HepG2 (cell line): Measurements from ENCODE around the gene FABP6. TPM values are rescaled to one million over a fixed set of nuclear protein-coding genes. Genes with fewer than 3 reads are reported as not detected.
A peak's percentile ranks its signal among the peaks of the same experiment; 100 is the strongest.

Experiments
- CENPX ChIP-seq: sonication (generic); formaldehyde crosslinking; IDR thresholded peaks from 2 replicates; pipeline ENCODE4 v1.9.0; 2021; ENCODE audit warnings: mild to moderate bottlenecking, missing genetic modification reagents, moderate library complexity
- ELF1 ChIP-seq: sonication (generic); formaldehyde crosslinking; IDR thresholded peaks from 2 replicates; pipeline ENCODE4 v1.4.0; 2020; ENCODE audit warnings: missing genetic modification reagents
- FIP1L1 ChIP-seq: fragments of 200-400 bp; formaldehyde crosslinking; IDR thresholded peaks from 2 replicates; pipeline ENCODE4 v1.6.1; 2018; ENCODE audit warnings: low read depth, mild to moderate bottlenecking, low read length, moderate library complexity, borderline replicate concordance; ENCODE audit not compliant: insufficient read depth
- NFATC3 ChIP-seq: sonication (generic); formaldehyde crosslinking; IDR thresholded peaks from 2 replicates; pipeline ENCODE4 v1.5.1; 2020; ENCODE audit warnings: mild to moderate bottlenecking, missing genetic modification reagents
- SMYD3 ChIP-seq: sonication (generic); formaldehyde crosslinking; IDR thresholded peaks from 2 replicates; pipeline ENCODE4 v1.8.1; 2023; ENCODE audit warnings: mild to moderate bottlenecking, missing genetic modification reagents
- TCF7 ChIP-seq: sonication (generic); IDR thresholded peaks from 2 replicates; pipeline ENCODE4 v1.6.1; 2016; ENCODE audit warnings: antibody characterized with exemption, low read depth
- TEAD3 ChIP-seq: optimal IDR thresholded peaks from 2 replicates; pipeline ENCODE3; 2016; ENCODE audit warnings: borderline replicate concordance
- ZNF343 ChIP-seq: sonication (generic); formaldehyde crosslinking; IDR thresholded peaks from 2 replicates; pipeline ENCODE4 v1.4.0; 2020; ENCODE audit warnings: mild to moderate bottlenecking, missing genetic modification reagents
- polyA plus RNA-seq, 8 experiments: library from polyadenylated mRNA; depleted of rRNA in 3 of 8; stranded (reverse) in 7 of 8; unstranded in 1 of 8; fragments of >200 nt; fragmentation: Illumina TruSeq in 4 of 8; extraction: Trizol in 4 of 8; gene quantifications; 2 replicates each; pipeline versions ENCODE4 v1.2.1 to v1.2.3, GENCODE V29; 2011 to 2016; ENCODE audit warnings: low read depth in 4 of 8, missing spikeins in 1 of 8, mixed read lengths in 1 of 8; ENCODE audit not compliant: insufficient read depth in 1 of 8
- total RNA-seq, 5 experiments: library from RNA; depleted of rRNA; stranded (reverse); fragments of >200 nt; fragmentation: Illumina TruSeq; extraction: Trizol; gene quantifications; 2 replicates each; pipeline ENCODE4 v1.2.3, GENCODE V29; 2016; ENCODE audit warnings: low read depth in 1 of 5
- TF ChIP-seq, protein P1 (sequence below): sonication (generic); formaldehyde crosslinking; IDR thresholded peaks from 2 replicates; pipeline ENCODE4 v1.5.1; 2020; ENCODE audit warnings: mild to moderate bottlenecking, missing genetic modification reagents, borderline replicate concordance
- TF ChIP-seq, protein P2 (sequence below): sonication (generic); IDR thresholded peaks from 2 replicates; pipeline ENCODE4 v1.6.1; 2016; ENCODE audit warnings: low read depth, borderline replicate concordance
- TF ChIP-seq, protein P3 (sequence below): sonication (generic); formaldehyde crosslinking; IDR thresholded peaks from 2 replicates; pipeline ENCODE4 v1.5.1; 2020; ENCODE audit warnings: missing genetic modification reagents, mild to moderate bottlenecking, borderline replicate concordance
- TF ChIP-seq, protein P4 (sequence below): sonication (generic); formaldehyde crosslinking; IDR thresholded peaks from 2 replicates; pipeline ENCODE4 v1.8.0; 2022; ENCODE audit warnings: mild to moderate bottlenecking, missing genetic modification reagents; ENCODE audit not compliant: insufficient replicate concordance
- TF ChIP-seq, protein P5 (sequence below): sonication (generic); formaldehyde crosslinking; IDR thresholded peaks from 2 replicates; pipeline ENCODE4 v1.8.0; 2022; ENCODE audit warnings: mild to moderate bottlenecking, missing genetic modification reagents, moderate library complexity
- TF ChIP-seq, protein P6 (sequence below): sonication (generic); formaldehyde crosslinking; conservative IDR thresholded peaks from 2 replicates; pipeline ENCODE4 v1.8.0; 2022; ENCODE audit warnings: low read depth, missing genetic modification reagents

The FABP6 gene
- total and polyA plus RNA-seq, 2 of the 13 experiments (the other 11 are each of a cell fraction or from before 2014, with no cell fraction given): 0.13 TPM; not detected in 1

DNA sequence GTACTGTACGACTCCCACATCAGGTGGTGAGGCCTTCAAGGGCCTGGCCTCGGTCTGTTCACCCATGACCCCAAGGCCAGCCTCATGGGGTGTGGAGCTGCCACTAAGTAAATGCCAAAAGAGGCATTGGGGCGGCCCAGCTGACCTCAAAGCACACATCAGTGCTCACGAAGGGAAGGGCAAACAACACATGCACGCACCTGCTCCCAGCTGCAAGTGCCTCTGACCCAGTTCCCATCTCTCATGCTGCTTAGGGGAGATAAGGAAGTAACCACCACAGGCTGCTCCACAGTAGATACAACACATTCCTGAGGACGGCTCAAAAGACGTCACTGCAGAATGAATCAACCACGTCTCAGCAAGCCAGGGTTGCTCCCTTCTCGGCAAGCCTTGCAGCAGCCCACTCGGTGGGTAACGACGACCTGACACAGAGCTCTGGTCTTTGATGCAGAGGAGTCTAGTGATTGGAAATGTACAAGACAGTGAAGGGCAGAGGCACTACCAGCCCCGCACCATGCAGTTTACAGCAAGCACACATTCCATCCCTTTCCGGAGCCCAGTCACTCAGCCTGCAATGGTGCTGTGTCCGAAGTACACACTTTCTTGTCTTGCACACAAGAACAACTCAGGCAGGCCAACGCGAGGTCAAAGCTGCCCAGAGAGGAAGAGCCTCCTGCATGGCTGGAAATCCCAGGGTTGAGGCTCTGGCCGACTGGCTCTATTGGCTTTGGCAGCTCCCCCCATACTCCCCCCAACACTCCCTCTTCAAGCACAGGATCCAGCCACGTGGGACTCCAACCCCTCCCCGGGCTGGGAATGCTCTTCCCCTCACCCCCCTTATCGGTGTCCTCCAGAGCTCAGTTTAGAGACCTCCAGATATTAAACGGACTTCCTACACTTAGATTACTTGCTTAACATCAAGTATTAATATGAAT lies 31.8 kb downstream of the FABP6 start (continued):
- TF ChIP-seq SMYD3 (CRISPR knock-in tag) (no peak), ZNF343 (CRISPR knock-in tag) (no peak), NFATC3 (CRISPR knock-in tag) (no peak), FIP1L1 (no peak), ELF1 (CRISPR knock-in tag) (peak; percentile 21; the same call in 1 of the 2 replicates), TEAD3 (CRISPR knock-in tag) (peak; percentile 32), CENPX (CRISPR knock-in tag) (no peak), TCF7 (no peak)
- TF ChIP-seq, protein P1, sequence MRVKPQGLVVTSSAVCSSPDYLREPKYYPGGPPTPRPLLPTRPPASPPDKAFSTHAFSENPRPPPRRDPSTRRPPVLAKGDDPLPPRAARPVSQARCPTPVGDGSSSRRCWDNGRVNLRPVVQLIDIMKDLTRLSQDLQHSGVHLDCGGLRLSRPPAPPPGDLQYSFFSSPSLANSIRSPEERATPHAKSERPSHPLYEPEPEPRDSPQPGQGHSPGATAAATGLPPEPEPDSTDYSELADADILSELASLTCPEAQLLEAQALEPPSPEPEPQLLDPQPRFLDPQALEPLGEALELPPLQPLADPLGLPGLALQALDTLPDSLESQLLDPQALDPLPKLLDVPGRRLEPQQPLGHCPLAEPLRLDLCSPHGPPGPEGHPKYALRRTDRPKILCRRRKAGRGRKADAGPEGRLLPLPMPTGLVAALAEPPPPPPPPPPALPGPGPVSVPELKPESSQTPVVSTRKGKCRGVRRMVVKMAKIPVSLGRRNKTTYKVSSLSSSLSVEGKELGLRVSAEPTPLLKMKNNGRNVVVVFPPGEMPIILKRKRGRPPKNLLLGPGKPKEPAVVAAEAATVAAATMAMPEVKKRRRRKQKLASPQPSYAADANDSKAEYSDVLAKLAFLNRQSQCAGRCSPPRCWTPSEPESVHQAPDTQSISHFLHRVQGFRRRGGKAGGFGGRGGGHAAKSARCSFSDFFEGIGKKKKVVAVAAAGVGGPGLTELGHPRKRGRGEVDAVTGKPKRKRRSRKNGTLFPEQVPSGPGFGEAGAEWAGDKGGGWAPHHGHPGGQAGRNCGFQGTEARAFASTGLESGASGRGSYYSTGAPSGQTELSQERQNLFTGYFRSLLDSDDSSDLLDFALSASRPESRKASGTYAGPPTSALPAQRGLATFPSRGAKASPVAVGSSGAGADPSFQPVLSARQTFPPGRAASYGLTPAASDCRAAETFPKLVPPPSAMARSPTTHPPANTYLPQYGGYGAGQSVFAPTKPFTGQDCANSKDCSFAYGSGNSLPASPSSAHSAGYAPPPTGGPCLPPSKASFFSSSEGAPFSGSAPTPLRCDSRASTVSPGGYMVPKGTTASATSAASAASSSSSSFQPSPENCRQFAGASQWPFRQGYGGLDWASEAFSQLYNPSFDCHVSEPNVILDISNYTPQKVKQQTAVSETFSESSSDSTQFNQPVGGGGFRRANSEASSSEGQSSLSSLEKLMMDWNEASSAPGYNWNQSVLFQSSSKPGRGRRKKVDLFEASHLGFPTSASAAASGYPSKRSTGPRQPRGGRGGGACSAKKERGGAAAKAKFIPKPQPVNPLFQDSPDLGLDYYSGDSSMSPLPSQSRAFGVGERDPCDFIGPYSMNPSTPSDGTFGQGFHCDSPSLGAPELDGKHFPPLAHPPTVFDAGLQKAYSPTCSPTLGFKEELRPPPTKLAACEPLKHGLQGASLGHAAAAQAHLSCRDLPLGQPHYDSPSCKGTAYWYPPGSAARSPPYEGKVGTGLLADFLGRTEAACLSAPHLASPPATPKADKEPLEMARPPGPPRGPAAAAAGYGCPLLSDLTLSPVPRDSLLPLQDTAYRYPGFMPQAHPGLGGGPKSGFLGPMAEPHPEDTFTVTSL: 0 out of 2 replicates have a peak, but pooled peaks have one; percentile 6
- TF ChIP-seq, protein P2, sequence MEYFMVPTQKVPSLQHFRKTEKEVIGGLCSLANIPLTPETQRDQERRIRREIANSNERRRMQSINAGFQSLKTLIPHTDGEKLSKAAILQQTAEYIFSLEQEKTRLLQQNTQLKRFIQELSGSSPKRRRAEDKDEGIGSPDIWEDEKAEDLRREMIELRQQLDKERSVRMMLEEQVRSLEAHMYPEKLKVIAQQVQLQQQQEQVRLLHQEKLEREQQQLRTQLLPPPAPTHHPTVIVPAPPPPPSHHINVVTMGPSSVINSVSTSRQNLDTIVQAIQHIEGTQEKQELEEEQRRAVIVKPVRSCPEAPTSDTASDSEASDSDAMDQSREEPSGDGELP: peak; percentile 44; the same call in 1 of the 2 replicates
- TF ChIP-seq, protein P3, sequence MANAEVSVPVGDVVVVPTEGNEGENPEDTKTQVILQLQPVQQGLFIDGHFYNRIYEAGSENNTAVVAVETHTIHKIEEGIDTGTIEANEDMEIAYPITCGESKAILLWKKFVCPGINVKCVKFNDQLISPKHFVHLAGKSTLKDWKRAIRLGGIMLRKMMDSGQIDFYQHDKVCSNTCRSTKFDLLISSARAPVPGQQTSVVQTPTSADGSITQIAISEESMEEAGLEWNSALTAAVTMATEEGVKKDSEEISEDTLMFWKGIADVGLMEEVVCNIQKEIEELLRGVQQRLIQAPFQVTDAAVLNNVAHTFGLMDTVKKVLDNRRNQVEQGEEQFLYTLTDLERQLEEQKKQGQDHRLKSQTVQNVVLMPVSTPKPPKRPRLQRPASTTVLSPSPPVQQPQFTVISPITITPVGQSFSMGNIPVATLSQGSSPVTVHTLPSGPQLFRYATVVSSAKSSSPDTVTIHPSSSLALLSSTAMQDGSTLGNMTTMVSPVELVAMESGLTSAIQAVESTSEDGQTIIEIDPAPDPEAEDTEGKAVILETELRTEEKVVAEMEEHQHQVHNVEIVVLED (CRISPR knock-in tag): no peak
- TF ChIP-seq, protein P4, sequence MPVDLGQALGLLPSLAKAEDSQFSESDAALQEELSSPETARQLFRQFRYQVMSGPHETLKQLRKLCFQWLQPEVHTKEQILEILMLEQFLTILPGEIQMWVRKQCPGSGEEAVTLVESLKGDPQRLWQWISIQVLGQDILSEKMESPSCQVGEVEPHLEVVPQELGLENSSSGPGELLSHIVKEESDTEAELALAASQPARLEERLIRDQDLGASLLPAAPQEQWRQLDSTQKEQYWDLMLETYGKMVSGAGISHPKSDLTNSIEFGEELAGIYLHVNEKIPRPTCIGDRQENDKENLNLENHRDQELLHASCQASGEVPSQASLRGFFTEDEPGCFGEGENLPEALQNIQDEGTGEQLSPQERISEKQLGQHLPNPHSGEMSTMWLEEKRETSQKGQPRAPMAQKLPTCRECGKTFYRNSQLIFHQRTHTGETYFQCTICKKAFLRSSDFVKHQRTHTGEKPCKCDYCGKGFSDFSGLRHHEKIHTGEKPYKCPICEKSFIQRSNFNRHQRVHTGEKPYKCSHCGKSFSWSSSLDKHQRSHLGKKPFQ (CRISPR knock-in tag): no peak
- TF ChIP-seq, protein P5, sequence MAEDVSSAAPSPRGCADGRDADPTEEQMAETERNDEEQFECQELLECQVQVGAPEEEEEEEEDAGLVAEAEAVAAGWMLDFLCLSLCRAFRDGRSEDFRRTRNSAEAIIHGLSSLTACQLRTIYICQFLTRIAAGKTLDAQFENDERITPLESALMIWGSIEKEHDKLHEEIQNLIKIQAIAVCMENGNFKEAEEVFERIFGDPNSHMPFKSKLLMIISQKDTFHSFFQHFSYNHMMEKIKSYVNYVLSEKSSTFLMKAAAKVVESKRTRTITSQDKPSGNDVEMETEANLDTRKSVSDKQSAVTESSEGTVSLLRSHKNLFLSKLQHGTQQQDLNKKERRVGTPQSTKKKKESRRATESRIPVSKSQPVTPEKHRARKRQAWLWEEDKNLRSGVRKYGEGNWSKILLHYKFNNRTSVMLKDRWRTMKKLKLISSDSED: no peak
- TF ChIP-seq, protein P6, sequence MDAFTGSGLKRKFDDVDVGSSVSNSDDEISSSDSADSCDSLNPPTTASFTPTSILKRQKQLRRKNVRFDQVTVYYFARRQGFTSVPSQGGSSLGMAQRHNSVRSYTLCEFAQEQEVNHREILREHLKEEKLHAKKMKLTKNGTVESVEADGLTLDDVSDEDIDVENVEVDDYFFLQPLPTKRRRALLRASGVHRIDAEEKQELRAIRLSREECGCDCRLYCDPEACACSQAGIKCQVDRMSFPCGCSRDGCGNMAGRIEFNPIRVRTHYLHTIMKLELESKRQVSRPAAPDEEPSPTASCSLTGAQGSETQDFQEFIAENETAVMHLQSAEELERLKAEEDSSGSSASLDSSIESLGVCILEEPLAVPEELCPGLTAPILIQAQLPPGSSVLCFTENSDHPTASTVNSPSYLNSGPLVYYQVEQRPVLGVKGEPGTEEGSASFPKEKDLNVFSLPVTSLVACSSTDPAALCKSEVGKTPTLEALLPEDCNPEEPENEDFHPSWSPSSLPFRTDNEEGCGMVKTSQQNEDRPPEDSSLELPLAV (CRISPR knock-in tag): no peak
